ENCODE data around the gene CEACAM19. TPM values are rescaled to one million over a fixed set of nuclear protein-coding genes. Genes with fewer than 3 reads are reported as not detected.

The CEACAM19 gene
- total and polyA plus RNA-seq, 10 of the 15 experiments (the other 5 are each of a cell fraction or from before 2014, with no cell fraction given) = 0.13 to 0.31 (median 0.17) TPM; not detected in 4

GRCh38 chr19:44646049-44646416 is 25.2 kb upstream of the CEACAM19 start (continued):
- TF ChIP-seq ZBTB4 (CRISPR knock-in tag; IDR thresholded peaks at IDR 0.05) (no peak), EZH2 (IDR thresholded peaks at IDR 0.05; ENCODE audit: borderline replicate concordance, control insufficient read depth, low read depth, low read length) (no peak), BCL11A (IDR thresholded peaks at IDR 0.05; ENCODE audit: low read depth, low read length) (no peak), ZZZ3 (IDR thresholded peaks at IDR 0.05; ENCODE audit: control insufficient read depth, insufficient read length, low read depth) (no peak), RELA (IDR thresholded peaks at IDR 0.05; ENCODE audit: borderline replicate concordance, partially characterized antibody) (no peak)

GRCh38 chr19:44647144-44647543 is 24.1 kb upstream of the CEACAM19 start:
- no peaks in the 10 kb centered on the region for H3K9me3 ChIP-seq (replicated peaks; ENCODE audit: control insufficient read depth, insufficient read depth, low read length)
- H4K20me1 ChIP-seq (ENCODE audit: control insufficient read depth, insufficient read depth) = no peaks in the 10 kb centered on the region
- no peaks in the 10 kb centered on the region for H3K36me3 ChIP-seq (ENCODE audit: control insufficient read depth in 2 of 2, insufficient read depth in 2 of 2, low read length in 1 of 2)
- H3K27me3 ChIP-seq (replicated peaks in 1 of 2; ENCODE audit: control insufficient read depth in 2 of 2, insufficient read depth in 2 of 2, low read length in 1 of 2) = peaks cover 0 to 2% of the 10 kb centered on the region in 2 experiments; a peak in 1 of 4 replicates
- H3K4me2 ChIP-seq (ENCODE audit: control insufficient read depth, insufficient read depth) = no peak overlapping the region
- in situ Hi-C loops (cut with MboI) (no loop called here), intact Hi-C loops (cut with micrococcal nuclease; ENCODE audit: unreplicated experiment) (no loop called here)
- no peak for ATAC-seq
- H2AFZ ChIP-seq (ENCODE audit: control insufficient read depth, low read depth, low read length) = no peak overlapping the region
- no peak overlapping the region for H3K27ac ChIP-seq (ENCODE audit: control insufficient read depth, insufficient read depth)
- no peak overlapping the region for H3K4me3 ChIP-seq
- H3K4me1 ChIP-seq (ENCODE audit: control insufficient read depth, insufficient read depth, low read length) = no peaks in the 10 kb centered on the region
- no peak for FAIRE-seq
- SMC1A ChIA-PET (ENCODE audit: uncharacterized antibody, unreplicated experiment) = no interaction called here
- POLR2A ChIA-PET = no interaction called here
- DNase-seq (ENCODE audit: low read depth, low spot score) = no peak
- no TSS peak for BruUV-seq (replicated peaks)
- RAD21 ChIA-PET (ENCODE audit: unreplicated experiment) = no interaction called here
- H3K79me2 ChIP-seq (ENCODE audit: control insufficient read depth, insufficient read depth, low read length) = no peaks in the 10 kb centered on the region
- 71% methylated on average over 31 of the region's 31 CpGs for WGBS (ENCODE audit: insufficient coverage, insufficient replicate concordance, low lambda C conversion rate, missing lambda C conversion rate)
- CTCF ChIA-PET = no interaction called here
- no peak overlapping the region for H3K9ac ChIP-seq (ENCODE audit: control insufficient read depth, insufficient read depth, low read length)
- TF ChIP-seq NFXL1 (IDR thresholded peaks at IDR 0.05; ENCODE audit: borderline replicate concordance) (no peak), WRNIP1 (IDR thresholded peaks at IDR 0.05; ENCODE audit: borderline replicate concordance, low read depth, low read length) (no peak), ASH2L (IDR thresholded peaks at IDR 0.05; ENCODE audit: borderline replicate concordance, low read depth) (no peak), MTA2 (IDR thresholded peaks at IDR 0.05; ENCODE audit: low read depth) (no peak), POLR2A (IDR thresholded peaks at IDR 0.05; ENCODE audit: low read depth, low read length) (no peak), BRCA1 (IDR thresholded peaks at IDR 0.05; ENCODE audit: low read depth, low read length) (no peak), TAF1 (IDR thresholded peaks at IDR 0.05; ENCODE audit: borderline replicate concordance, low read depth, low read length) (no peak), SPI1 (IDR thresholded peaks at IDR 0.05; ENCODE audit: borderline replicate concordance, insufficient read depth, low read depth, low read length) (no peak), EZH2 (IDR thresholded peaks at IDR 0.05; ENCODE audit: borderline replicate concordance, control insufficient read depth, low read depth, low read length) (no peak), PRDM15 (CRISPR knock-in tag; IDR thresholded peaks at IDR 0.05) (no peak), IRF5 (IDR thresholded peaks at IDR 0.05; ENCODE audit: borderline replicate concordance) (no peak), RUNX3 (IDR thresholded peaks at IDR 0.05; ENCODE audit: low read length) (no peak)
